Measurements from ENCODE around the gene IRF3.

- TF ChIP-seq POLR2AphosphoS5 (IDR thresholded peaks at IDR 0.05) (no peak), CTCF (IDR thresholded peaks at IDR 0.05) (no peak)
These were observed 3.9 kb upstream of the IRF3 start for GRCh38 chr19:49669516-49669915.

Data from esophagus muscularis mucosa (tissue), 3 donors.